Measurements from ENCODE around the gene SPATS2L.

GRCh38 chr2:200262047-200262446 is 44.4 kb upstream of the SPATS2L start:
- TF ChIP-seq CTCF (IDR thresholded peaks at IDR 0.05) (no peak), POLR2A (IDR thresholded peaks at IDR 0.05) (no peak)

Measured in lower leg skin (tissue), 3 donors.